ENCODE results near the gene ARHGAP1.
"Not testable (repeated sequence)": the region's sequence is repeated elsewhere in the genome, so short reads cannot be mapped to it uniquely, and the experiment has no call there.

ARHGAP1 gene

DNA sequence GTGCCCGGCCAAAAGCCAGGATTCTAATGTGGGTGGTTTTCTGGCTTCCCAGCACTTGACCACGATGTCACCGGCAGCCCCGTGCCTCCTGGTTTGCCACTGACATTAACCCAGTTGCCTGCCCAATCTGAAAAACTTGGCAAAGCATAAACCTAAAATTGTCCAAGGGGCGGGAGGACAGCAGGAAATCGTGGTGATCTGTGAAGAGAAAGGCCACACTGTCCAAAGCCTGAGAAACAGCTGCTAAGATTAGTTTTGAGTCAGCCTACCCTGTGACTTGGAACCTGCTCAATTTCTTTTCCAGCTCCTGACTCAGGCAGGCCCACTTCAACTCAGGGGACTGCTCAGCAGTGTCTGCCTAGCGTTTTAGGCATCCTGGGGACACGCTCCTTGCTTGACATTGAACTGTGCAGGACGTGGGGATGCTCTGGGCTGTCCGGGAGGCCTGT lies 10.4 kb upstream of the ARHGAP1 start:
- no peak overlapping the region for H3K27ac ChIP-seq (replicated peaks)
- H3K4me3 ChIP-seq (replicated peaks; ENCODE audit: insufficient read depth, low read length), result no peak overlapping the region
- H3K27me3 ChIP-seq (ENCODE audit: insufficient read depth, poor library complexity, severe bottlenecking), result no peaks in the 10 kb centered on the region
- DNase-seq (ENCODE audit: low read depth in 1 of 2, low spot score in 1 of 2), result no peak
- no peak for TF ChIP-seq POLR2AphosphoS5 (IDR thresholded peaks at IDR 0.05; ENCODE audit: low read depth)

DNA sequence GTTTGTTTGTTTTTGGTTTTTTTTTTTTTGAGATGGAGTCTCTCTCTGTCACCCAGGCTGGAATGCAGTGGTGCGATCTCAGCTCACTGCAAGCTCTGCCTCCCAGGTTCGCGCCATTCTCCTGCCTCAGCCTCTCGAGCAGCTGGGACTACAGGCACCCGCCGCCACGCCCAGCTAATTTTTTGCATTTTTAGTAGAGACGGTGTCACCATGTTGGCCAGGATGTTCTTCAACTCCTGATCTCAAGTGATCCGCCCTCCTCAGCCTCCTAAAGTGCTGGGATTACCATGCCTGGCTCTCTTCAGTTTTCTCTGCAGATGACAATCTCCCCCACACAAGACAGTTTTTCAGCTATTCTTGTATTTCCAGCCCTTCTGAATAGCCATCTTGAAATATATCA lies 8.9 kb upstream of the ARHGAP1 start:
- H3K27ac ChIP-seq (replicated peaks); H3K4me3 ChIP-seq (replicated peaks; ENCODE audit: insufficient read depth, low read length); H3K27me3 ChIP-seq (ENCODE audit: insufficient read depth, poor library complexity, severe bottlenecking); DNase-seq (ENCODE audit: low read depth in 1 of 2, low spot score in 1 of 2): not testable (repeated sequence)

DNA sequence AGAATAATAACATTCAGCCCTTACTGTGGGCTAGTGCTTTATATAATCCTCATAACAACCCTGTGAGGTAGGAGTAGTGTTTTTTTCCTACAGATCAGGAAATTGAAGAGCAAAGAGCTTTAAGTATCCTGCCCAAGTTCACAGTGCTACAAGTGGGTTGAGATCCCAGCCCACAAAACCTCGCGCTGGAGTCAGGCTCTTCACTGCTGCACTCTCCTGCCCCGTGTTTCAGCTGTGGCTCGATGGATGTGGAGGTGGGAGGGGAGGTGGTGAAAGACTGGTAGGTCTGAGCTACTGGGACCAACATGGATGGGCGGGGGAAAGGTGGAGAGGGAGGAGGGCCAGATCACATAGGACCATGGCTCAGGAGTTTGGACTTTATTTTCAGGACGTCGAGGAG lies 6.5 kb upstream of the ARHGAP1 start:
- H3K4me3 ChIP-seq (replicated peaks; ENCODE audit: insufficient read depth, low read length), result no peak overlapping the region
- H3K27ac ChIP-seq (replicated peaks), result no peak overlapping the region
- DNase-seq (ENCODE audit: low read depth in 1 of 2, low spot score in 1 of 2), result no peak
- no peaks in the 10 kb centered on the region for H3K27me3 ChIP-seq (ENCODE audit: insufficient read depth, poor library complexity, severe bottlenecking)
- TF ChIP-seq SPI1 (IDR thresholded peaks at IDR 0.05; ENCODE audit: borderline replicate concordance, low read depth) (no peak), GABPA (IDR thresholded peaks at IDR 0.05; ENCODE audit: low read depth) (no peak)
- TF ChIP-seq, protein P1, sequence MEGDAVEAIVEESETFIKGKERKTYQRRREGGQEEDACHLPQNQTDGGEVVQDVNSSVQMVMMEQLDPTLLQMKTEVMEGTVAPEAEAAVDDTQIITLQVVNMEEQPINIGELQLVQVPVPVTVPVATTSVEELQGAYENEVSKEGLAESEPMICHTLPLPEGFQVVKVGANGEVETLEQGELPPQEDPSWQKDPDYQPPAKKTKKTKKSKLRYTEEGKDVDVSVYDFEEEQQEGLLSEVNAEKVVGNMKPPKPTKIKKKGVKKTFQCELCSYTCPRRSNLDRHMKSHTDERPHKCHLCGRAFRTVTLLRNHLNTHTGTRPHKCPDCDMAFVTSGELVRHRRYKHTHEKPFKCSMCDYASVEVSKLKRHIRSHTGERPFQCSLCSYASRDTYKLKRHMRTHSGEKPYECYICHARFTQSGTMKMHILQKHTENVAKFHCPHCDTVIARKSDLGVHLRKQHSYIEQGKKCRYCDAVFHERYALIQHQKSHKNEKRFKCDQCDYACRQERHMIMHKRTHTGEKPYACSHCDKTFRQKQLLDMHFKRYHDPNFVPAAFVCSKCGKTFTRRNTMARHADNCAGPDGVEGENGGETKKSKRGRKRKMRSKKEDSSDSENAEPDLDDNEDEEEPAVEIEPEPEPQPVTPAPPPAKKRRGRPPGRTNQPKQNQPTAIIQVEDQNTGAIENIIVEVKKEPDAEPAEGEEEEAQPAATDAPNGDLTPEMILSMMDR (IDR thresholded peaks at IDR 0.05; ENCODE audit: insufficient read depth, low read length), result no peak
- TF ChIP-seq, protein P2, sequence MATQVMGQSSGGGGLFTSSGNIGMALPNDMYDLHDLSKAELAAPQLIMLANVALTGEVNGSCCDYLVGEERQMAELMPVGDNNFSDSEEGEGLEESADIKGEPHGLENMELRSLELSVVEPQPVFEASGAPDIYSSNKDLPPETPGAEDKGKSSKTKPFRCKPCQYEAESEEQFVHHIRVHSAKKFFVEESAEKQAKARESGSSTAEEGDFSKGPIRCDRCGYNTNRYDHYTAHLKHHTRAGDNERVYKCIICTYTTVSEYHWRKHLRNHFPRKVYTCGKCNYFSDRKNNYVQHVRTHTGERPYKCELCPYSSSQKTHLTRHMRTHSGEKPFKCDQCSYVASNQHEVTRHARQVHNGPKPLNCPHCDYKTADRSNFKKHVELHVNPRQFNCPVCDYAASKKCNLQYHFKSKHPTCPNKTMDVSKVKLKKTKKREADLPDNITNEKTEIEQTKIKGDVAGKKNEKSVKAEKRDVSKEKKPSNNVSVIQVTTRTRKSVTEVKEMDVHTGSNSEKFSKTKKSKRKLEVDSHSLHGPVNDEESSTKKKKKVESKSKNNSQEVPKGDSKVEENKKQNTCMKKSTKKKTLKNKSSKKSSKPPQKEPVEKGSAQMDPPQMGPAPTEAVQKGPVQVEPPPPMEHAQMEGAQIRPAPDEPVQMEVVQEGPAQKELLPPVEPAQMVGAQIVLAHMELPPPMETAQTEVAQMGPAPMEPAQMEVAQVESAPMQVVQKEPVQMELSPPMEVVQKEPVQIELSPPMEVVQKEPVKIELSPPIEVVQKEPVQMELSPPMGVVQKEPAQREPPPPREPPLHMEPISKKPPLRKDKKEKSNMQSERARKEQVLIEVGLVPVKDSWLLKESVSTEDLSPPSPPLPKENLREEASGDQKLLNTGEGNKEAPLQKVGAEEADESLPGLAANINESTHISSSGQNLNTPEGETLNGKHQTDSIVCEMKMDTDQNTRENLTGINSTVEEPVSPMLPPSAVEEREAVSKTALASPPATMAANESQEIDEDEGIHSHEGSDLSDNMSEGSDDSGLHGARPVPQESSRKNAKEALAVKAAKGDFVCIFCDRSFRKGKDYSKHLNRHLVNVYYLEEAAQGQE (IDR thresholded peaks at IDR 0.05; ENCODE audit: insufficient replicate concordance, low read depth), result no peak

DNA sequence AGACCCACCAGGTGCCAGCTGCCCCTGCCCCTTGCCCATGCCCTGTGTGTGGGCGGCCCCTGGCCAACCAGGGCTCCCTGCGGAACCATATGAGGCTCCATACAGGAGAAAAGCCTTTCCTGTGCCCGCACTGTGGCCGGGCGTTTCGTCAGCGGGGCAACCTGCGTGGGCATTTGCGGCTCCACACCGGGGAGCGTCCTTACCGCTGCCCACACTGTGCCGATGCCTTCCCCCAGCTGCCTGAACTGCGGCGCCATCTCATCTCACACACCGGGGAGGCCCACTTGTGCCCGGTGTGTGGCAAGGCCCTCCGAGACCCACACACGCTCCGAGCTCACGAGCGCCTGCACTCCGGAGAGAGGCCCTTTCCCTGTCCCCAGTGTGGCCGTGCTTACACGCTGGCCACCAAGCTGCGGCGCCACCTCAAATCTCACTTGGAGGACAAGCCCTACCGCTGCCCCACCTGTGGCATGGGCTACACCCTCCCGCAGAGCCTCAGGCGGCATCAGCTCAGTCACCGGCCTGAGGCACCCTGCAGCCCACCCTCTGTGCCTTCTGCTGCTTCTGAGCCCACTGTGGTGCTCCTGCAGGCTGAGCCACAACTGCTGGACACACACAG lies 4.8 kb upstream of the ARHGAP1 start:
- Histone ChIP-seq H3K27me3 (ENCODE audit: insufficient read depth, poor library complexity, severe bottlenecking) (no peaks in the 10 kb centered on the region), H3K4me3 (replicated peaks; ENCODE audit: insufficient read depth, low read length) (no peak overlapping the region)
- TF ChIP-seq GABPA (IDR thresholded peaks at IDR 0.05; ENCODE audit: low read depth) (no peak), SPI1 (IDR thresholded peaks at IDR 0.05; ENCODE audit: borderline replicate concordance, low read depth) (no peak), POLR2AphosphoS5 (IDR thresholded peaks at IDR 0.05; ENCODE audit: low read depth) (no peak)
- TF ChIP-seq, protein P1 (IDR thresholded peaks at IDR 0.05; ENCODE audit: insufficient read depth, low read length), result no peak
- TF ChIP-seq, protein P2 (IDR thresholded peaks at IDR 0.05; ENCODE audit: insufficient replicate concordance, low read depth), result no peak

DNA sequence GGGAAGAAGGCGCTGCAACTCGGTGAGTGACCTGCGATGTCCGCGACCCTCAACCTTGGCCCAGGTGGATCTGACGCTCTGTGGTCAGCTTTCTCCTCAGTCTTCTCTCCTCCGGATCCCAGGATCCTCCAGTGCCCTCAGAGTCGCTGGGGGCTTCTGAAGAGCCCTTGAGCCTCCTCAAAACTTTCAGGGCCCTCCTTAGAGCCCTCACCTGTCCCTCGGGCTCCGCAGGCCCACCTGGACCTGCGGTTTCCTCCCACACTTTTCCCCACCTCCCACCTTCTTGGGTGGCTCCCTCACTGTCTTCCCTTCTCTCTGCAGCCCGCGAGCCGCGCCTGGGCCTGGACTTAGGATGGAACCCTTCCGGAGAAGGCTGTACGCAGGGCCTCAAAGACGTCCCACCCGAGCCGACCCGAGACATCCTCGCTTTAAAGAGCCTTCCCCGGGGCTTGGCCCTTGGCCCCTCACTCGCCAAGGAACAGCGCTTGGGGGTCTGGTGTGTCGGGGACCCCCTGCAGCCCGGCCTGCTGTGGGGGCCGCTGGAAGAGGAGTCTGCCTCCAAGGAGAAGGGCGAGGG lies 747 bp upstream of the ARHGAP1 start:
- Histone ChIP-seq H3K27ac (replicated peaks) (peak overlapping the region; percentile 98), H3K4me3 (replicated peaks; ENCODE audit: insufficient read depth, low read length) (peak overlapping the region; percentile 89), H3K27me3 (ENCODE audit: insufficient read depth, poor library complexity, severe bottlenecking) (no peaks in the 10 kb centered on the region)
- no peak for DNase-seq (ENCODE audit: low read depth in 1 of 2, low spot score in 1 of 2)
- TF ChIP-seq, protein P2 (IDR thresholded peaks at IDR 0.05; ENCODE audit: insufficient replicate concordance, low read depth), result no peak
- no peak for TF ChIP-seq SPI1 (IDR thresholded peaks at IDR 0.05; ENCODE audit: borderline replicate concordance, low read depth)
- TF ChIP-seq POLR2AphosphoS5 (IDR thresholded peaks at IDR 0.05; ENCODE audit: low read depth), result no peak
- TF ChIP-seq, protein P1 (IDR thresholded peaks at IDR 0.05; ENCODE audit: insufficient read depth, low read length), result no peak

More for the DNA sequence above, 4.8 kb upstream of the ARHGAP1 start:
- DNase-seq (ENCODE audit: low read depth in 1 of 2, low spot score in 1 of 2), result no peak
- no peak overlapping the region for H3K27ac ChIP-seq (replicated peaks)
